Liver (tissue), 9 donors: ENCODE results near the gene RASA1. TPM values are rescaled to one million over a fixed set of nuclear protein-coding genes. Genes with fewer than 3 reads are reported as not detected.

ENCODE experiments used
- DNase-seq: peaks from one replicate; pipeline ENCODE4 v3.0.0-alpha.2; 2017; ENCODE audit warnings: low spot score
- H3K27ac ChIP-seq, 2 donors: one replicate each; pipeline ENCODE4 v1.7.0; 2013; ENCODE audit warnings: inconsistent platforms in 2 of 2, low read length in 2 of 2, control low read depth in 1 of 2, low read depth in 1 of 2, mild to moderate bottlenecking in 1 of 2
- H3K27me3 ChIP-seq, 4 donors: one replicate each; pipeline versions ENCODE4 v1.6.1 to v1.7.0; 2013; ENCODE audit warnings: low read length in 3 of 4, inconsistent platforms in 1 of 4, mild to moderate bottlenecking in 1 of 4, moderate library complexity in 1 of 4; ENCODE audit not compliant: control insufficient read depth in 4 of 4, insufficient read depth in 4 of 4
- H3K36me3 ChIP-seq, 4 donors: one replicate each; pipeline versions ENCODE4 v1.6.1 to v1.7.0; 2013; ENCODE audit warnings: low read length in 3 of 4, mild to moderate bottlenecking in 3 of 4, low read depth in 1 of 4, moderate library complexity in 1 of 4; ENCODE audit not compliant: control insufficient read depth in 4 of 4, insufficient read depth in 3 of 4
- H3K4me1 ChIP-seq, 4 donors: one replicate each; pipeline versions ENCODE4 v1.6.1 to v1.7.0; 2013; ENCODE audit warnings: low read length in 3 of 4, mild to moderate bottlenecking in 3 of 4, moderate library complexity in 1 of 4; ENCODE audit not compliant: control insufficient read depth in 4 of 4, insufficient read depth in 4 of 4
- H3K4me3 ChIP-seq, 3 donors: one replicate each; pipeline versions ENCODE4 v1.6.1 to v1.7.0; 2013; ENCODE audit warnings: low read length in 3 of 3, control low read depth in 1 of 3, low read depth in 1 of 3, mild to moderate bottlenecking in 1 of 3
- H3K9ac ChIP-seq, 2 donors: one replicate each; pipeline ENCODE4 v1.7.0; 2013; ENCODE audit warnings: low read length in 2 of 2, mild to moderate bottlenecking in 2 of 2, moderate library complexity in 2 of 2, control low read depth in 1 of 2, low read depth in 1 of 2
- H3K9me3 ChIP-seq, 4 donors: one replicate each; pipeline versions ENCODE4 v1.6.1 to v1.7.0; 2013; ENCODE audit warnings: low read length in 3 of 4; ENCODE audit not compliant: control insufficient read depth in 4 of 4
- ATF3 ChIP-seq: IDR thresholded peaks from 2 replicates; pipeline ENCODE4 v1.6.1; 2016; ENCODE audit warnings: antibody characterized with exemption
- EGR1 ChIP-seq, 2 donors: IDR thresholded peaks; 2 replicates each; pipeline ENCODE4 v1.6.1; 2016 to 2018; ENCODE audit warnings: antibody characterized with exemption in 2 of 2, low read depth in 2 of 2
- FOXA1 ChIP-seq: IDR thresholded peaks from 2 replicates; pipeline ENCODE4 v1.6.1; 2016; ENCODE audit warnings: antibody characterized with exemption
- FOXA2 ChIP-seq: IDR thresholded peaks from 2 replicates; pipeline ENCODE4 v1.6.1; 2016; ENCODE audit warnings: antibody characterized with exemption
- HNF4A ChIP-seq, 2 donors: conservative IDR thresholded peaks; 2 replicates each; pipeline ENCODE4 v1.6.1; 2016; ENCODE audit warnings: antibody characterized with exemption in 2 of 2, mild to moderate bottlenecking in 2 of 2
- HNF4G ChIP-seq: IDR thresholded peaks from 2 replicates; pipeline ENCODE4 v1.6.1; 2016; ENCODE audit warnings: antibody characterized with exemption
- JUND ChIP-seq, 2 donors: IDR thresholded peaks; 2 replicates each; pipeline ENCODE4 v1.6.1; 2016; ENCODE audit warnings: antibody characterized with exemption in 2 of 2
- NR2F2 ChIP-seq: IDR thresholded peaks from 2 replicates; pipeline ENCODE4 v1.6.1; 2016; ENCODE audit warnings: antibody characterized with exemption
- RAD21 ChIP-seq, 2 donors: IDR thresholded peaks; 2 replicates each; pipeline ENCODE4 v1.6.1; 2016; ENCODE audit warnings: antibody characterized with exemption in 2 of 2, mild to moderate bottlenecking in 2 of 2
- REST ChIP-seq: IDR thresholded peaks from 2 replicates; pipeline ENCODE4 v1.6.1; 2016; ENCODE audit warnings: antibody characterized with exemption, mild to moderate bottlenecking
- RXRA ChIP-seq, 2 donors: IDR thresholded peaks; 2 replicates each; pipeline ENCODE4 v1.6.1; 2017 to 2018; ENCODE audit warnings: antibody characterized with exemption in 2 of 2, mild to moderate bottlenecking in 1 of 2
- SP1 ChIP-seq: IDR thresholded peaks from 2 replicates; pipeline ENCODE4 v1.6.1; 2018; ENCODE audit warnings: antibody characterized with exemption, mild to moderate bottlenecking
- TAF1 ChIP-seq: conservative IDR thresholded peaks from 2 replicates; pipeline ENCODE4 v1.6.1; 2016; ENCODE audit warnings: antibody characterized with exemption, mild to moderate bottlenecking
- YY1 ChIP-seq: IDR thresholded peaks from 2 replicates; pipeline ENCODE4 v1.6.1; 2016; ENCODE audit warnings: antibody characterized with exemption, mild to moderate bottlenecking
- WGBS: extraction: QIAGEN DNeasy Blood & Tissue Kit; methylation state at CpG from one replicate; pipeline ENCODE4 v1.1.7; 2013; 5-methylcytosine and 5-hydroxymethylcytosine counted together
- polyA plus RNA-seq, 2 donors: library from polyadenylated mRNA; stranded (reverse) in 1 of 2; unstranded in 1 of 2; fragments of 200-250 nt in 1 of 2; fragments of >200 nt in 1 of 2; fragmentation: Nextera tagmentation in 1 of 2; extraction: Ambion mirVana in 1 of 2; gene quantifications; one replicate each; pipeline versions ENCODE4 v1.2.1 to v1.2.3, GENCODE V29; 2013 to 2015
- total RNA-seq, 2 donors: library from RNA; depleted of rRNA; stranded (reverse); fragments of >200 nt; gene quantifications; one replicate each; pipeline ENCODE4 v1.2.3, GENCODE V29; 2014
- TF ChIP-seq, protein P1 (sequence below): IDR thresholded peaks from 2 replicates; pipeline ENCODE4 v1.6.1; 2016; ENCODE audit warnings: antibody characterized with exemption
- TF ChIP-seq, protein P2 (sequence below): fragments of 150-350 bp; IDR thresholded peaks from 2 replicates; pipeline ENCODE4 v1.5.1; 2017; ENCODE audit warnings: improper control_type of control experiment, low read depth, low read length; ENCODE audit not compliant: missing input control
- TF ChIP-seq, protein P3 (sequence below): IDR thresholded peaks from 2 replicates; pipeline ENCODE4 v1.6.1; 2016; ENCODE audit warnings: antibody characterized with exemption
- donor health status: healthy.
- donor health status: healthy.
- donor health status: healthy.
- donor health status: healthy.
- donor health status: healthy.

Gene RASA1
- total and polyA plus RNA-seq, 4 donors, result 3.7 to 18.1 (median 7.0) TPM

- Histone ChIP-seq H3K27me3 (no peaks in the 10 kb centered on the region), H3K4me1 (peaks cover 16 to 38% (median 22%) of the 10 kb centered on the region in 4 donors), H3K27ac (no peak overlapping the region), H3K4me3 (no peak overlapping the region), H3K9ac (no peak overlapping the region), H3K9me3 (no peaks in the 10 kb centered on the region), H3K36me3 (peaks cover 5 to 41% (median 24%) of the 10 kb centered on the region in 4 donors)
- DNase-seq, result no peak
- TF ChIP-seq FOXA1 (no peak), REST (no peak), JUND (IDR thresholded peaks at IDR 0.05) (no peak), EGR1 (IDR thresholded peaks at IDR 0.05; ENCODE audit: low read depth in 2 of 2) (no peak)
- TF ChIP-seq, protein P1, sequence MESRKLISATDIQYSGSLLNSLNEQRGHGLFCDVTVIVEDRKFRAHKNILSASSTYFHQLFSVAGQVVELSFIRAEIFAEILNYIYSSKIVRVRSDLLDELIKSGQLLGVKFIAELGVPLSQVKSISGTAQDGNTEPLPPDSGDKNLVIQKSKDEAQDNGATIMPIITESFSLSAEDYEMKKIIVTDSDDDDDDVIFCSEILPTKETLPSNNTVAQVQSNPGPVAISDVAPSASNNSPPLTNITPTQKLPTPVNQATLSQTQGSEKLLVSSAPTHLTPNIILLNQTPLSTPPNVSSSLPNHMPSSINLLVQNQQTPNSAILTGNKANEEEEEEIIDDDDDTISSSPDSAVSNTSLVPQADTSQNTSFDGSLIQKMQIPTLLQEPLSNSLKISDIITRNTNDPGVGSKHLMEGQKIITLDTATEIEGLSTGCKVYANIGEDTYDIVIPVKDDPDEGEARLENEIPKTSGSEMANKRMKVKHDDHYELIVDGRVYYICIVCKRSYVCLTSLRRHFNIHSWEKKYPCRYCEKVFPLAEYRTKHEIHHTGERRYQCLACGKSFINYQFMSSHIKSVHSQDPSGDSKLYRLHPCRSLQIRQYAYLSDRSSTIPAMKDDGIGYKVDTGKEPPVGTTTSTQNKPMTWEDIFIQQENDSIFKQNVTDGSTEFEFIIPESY, result no peak
- WGBS, result 78% methylated on average over 4 of the region's 4 CpGs
These were observed 125.1 kb downstream of the RASA1 start for GRCh38 chr5:87392801-87393200.

DNA sequence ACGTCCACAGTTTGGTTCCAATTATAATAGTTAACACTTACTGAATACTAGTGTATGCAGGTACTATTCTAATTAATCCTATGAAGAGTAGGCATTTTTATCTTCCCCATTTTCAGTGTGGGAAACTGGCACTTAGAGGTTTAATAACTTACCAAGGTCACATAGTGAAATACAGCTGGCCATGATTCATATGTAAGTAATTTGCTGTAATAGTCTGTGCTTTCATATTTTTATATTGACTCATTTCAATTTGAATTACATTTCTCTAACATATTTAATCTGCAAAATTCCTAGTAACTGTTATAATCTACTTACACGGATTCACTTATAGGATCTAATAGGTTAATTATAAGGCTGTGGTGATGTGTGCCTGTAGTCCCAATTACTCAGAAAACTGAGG lies 125.6 kb downstream of the RASA1 start:
- Histone ChIP-seq H3K4me1 (peaks cover 16 to 42% (median 23%) of the 10 kb centered on the region in 4 donors), H3K4me3 (no peak overlapping the region), H3K9ac (no peak overlapping the region), H3K27ac (no peak overlapping the region), H3K27me3 (no peaks in the 10 kb centered on the region), H3K9me3 (no peaks in the 10 kb centered on the region), H3K36me3 (peaks cover 5 to 42% (median 25%) of the 10 kb centered on the region in 4 donors)
- 83% methylated on average over 2 of the region's 2 CpGs for WGBS
- TF ChIP-seq HNF4A (conservative IDR thresholded peaks at IDR 0.05) (no peak), TAF1 (no peak), YY1 (no peak), SP1 (no peak), RXRA (IDR thresholded peaks at IDR 0.05) (no peak), REST (no peak), RAD21 (IDR thresholded peaks at IDR 0.05) (no peak), FOXA1 (no peak), JUND (IDR thresholded peaks at IDR 0.05) (no peak), NR2F2 (no peak), EGR1 (IDR thresholded peaks at IDR 0.05; ENCODE audit: low read depth in 2 of 2) (no peak), ATF3 (no peak), FOXA2 (no peak), HNF4G (no peak)
- TF ChIP-seq, protein P2, sequence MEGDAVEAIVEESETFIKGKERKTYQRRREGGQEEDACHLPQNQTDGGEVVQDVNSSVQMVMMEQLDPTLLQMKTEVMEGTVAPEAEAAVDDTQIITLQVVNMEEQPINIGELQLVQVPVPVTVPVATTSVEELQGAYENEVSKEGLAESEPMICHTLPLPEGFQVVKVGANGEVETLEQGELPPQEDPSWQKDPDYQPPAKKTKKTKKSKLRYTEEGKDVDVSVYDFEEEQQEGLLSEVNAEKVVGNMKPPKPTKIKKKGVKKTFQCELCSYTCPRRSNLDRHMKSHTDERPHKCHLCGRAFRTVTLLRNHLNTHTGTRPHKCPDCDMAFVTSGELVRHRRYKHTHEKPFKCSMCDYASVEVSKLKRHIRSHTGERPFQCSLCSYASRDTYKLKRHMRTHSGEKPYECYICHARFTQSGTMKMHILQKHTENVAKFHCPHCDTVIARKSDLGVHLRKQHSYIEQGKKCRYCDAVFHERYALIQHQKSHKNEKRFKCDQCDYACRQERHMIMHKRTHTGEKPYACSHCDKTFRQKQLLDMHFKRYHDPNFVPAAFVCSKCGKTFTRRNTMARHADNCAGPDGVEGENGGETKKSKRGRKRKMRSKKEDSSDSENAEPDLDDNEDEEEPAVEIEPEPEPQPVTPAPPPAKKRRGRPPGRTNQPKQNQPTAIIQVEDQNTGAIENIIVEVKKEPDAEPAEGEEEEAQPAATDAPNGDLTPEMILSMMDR, result no peak
- TF ChIP-seq, protein P1, result no peak
- TF ChIP-seq, protein P3, sequence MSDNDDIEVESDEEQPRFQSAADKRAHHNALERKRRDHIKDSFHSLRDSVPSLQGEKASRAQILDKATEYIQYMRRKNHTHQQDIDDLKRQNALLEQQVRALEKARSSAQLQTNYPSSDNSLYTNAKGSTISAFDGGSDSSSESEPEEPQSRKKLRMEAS, result no peak
- no peak for DNase-seq
